ENCODE results near the gene GOLGB1. TPM values are rescaled to one million over a fixed set of nuclear protein-coding genes. Genes with fewer than 3 reads are reported as not detected.

The GOLGB1 gene
- total and polyA plus RNA-seq, 7 donors, result 9.7 to 70.1 (median 44.8) TPM

DNA sequence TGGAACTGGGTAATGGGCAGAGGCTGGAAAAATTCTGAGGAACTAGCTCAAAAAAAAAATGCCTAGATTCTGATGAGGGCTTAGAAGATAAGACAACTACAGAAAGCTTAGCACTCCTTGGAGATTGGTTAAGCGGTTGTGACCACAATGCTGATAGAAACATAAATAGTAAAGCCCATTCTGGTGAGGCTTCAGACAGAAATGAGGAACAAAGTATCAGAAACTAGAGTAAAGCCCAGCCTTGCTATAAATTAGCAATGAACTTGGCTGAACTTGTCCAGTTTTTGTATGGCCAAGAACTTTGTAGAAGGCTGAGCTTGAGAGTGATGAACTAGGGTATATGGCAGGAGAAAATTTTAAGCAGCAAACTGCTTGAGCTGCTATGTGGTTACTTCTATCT is 25.4 kb downstream of the GOLGB1 start:
- Histone ChIP-seq H3K4me3 (no peak overlapping the region), H3K4me1 (no peaks in the 10 kb centered on the region), H3K9me3 (no peaks in the 10 kb centered on the region), H3K27me3 (no peaks in the 10 kb centered on the region), H3K36me3 (peaks cover 15 to 97% (median 34%) of the 10 kb centered on the region in 4 donors), H3K27ac (no peak overlapping the region)
- TF ChIP-seq, protein P1, sequence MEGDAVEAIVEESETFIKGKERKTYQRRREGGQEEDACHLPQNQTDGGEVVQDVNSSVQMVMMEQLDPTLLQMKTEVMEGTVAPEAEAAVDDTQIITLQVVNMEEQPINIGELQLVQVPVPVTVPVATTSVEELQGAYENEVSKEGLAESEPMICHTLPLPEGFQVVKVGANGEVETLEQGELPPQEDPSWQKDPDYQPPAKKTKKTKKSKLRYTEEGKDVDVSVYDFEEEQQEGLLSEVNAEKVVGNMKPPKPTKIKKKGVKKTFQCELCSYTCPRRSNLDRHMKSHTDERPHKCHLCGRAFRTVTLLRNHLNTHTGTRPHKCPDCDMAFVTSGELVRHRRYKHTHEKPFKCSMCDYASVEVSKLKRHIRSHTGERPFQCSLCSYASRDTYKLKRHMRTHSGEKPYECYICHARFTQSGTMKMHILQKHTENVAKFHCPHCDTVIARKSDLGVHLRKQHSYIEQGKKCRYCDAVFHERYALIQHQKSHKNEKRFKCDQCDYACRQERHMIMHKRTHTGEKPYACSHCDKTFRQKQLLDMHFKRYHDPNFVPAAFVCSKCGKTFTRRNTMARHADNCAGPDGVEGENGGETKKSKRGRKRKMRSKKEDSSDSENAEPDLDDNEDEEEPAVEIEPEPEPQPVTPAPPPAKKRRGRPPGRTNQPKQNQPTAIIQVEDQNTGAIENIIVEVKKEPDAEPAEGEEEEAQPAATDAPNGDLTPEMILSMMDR (IDR thresholded peaks at IDR 0.05), result no peak
- TF ChIP-seq EP300 (IDR thresholded peaks at IDR 0.05) (no peak), POLR2A (IDR thresholded peaks at IDR 0.05) (no peak), POLR2AphosphoS5 (IDR thresholded peaks at IDR 0.05) (no peak)
- intact Hi-C loops (cut with DNase I), result no loop called here
- DNase-seq, result no peak
- WGBS, 2 donors, result 84 to 96% methylated on average over 1 of the region's 1 CpG

DNA sequence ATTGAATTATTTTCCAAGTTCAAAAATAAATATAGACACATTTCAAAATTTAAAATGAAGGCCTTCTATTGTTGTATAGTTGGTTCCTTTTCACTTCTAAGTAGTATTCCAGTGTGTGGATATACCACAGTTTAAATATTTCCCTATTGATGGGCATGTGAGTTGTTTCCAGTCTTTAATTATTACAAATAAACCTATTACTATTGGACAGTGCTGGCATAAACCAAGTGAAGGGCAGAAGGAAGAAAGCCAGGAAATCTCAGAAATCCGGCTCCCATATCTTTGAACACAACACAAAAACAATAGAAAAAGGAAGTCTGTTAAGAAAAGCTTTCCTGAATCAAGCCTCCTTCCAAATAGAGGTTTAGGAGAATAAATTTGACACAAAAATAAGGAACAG is 26.1 kb downstream of the GOLGB1 start:
- H3K9me3 ChIP-seq, result no peaks in the 10 kb centered on the region
- 88 to 94% methylated on average over 1 of the region's 1 CpG for WGBS, 2 donors
- TF ChIP-seq POLR2A (IDR thresholded peaks at IDR 0.05) (no peak), EP300 (IDR thresholded peaks at IDR 0.05) (no peak), POLR2AphosphoS5 (IDR thresholded peaks at IDR 0.05) (no peak)
- TF ChIP-seq, protein P1 (IDR thresholded peaks at IDR 0.05), result no peak
- intact Hi-C loops (cut with DNase I), result no loop called here
- H3K4me3 ChIP-seq, result no peak overlapping the region
- peaks cover 8 to 97% (median 32%) of the 10 kb centered on the region in 4 donors for H3K36me3 ChIP-seq
- DNase-seq, result no peak
- no peaks in the 10 kb centered on the region for H3K27me3 ChIP-seq
- H3K4me1 ChIP-seq, result no peaks in the 10 kb centered on the region
- no peak overlapping the region for H3K27ac ChIP-seq

DNA sequence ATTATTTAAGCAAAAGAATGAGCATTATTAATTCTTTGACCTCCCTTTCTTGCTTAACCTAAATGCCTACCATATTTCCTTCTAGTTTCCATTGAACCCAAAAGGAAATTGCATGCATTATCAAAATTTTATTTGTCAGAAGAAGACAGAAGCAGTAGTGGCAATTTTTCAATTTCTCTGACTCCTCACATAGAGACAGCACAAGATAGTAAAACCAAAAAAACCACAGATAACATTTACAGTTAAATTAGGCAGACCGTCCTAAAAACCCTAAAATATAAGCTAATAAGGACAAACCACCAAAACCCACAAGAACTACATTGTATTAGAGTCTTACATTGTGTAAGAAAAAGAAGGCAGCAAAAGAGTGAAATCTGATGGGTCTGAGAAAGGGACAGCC is 27.1 kb downstream of the GOLGB1 start:
- WGBS, 2 donors, result 89 to 94% methylated on average over 1 of the region's 1 CpG
- intact Hi-C loops (cut with DNase I), result no loop called here
- H3K4me3 ChIP-seq, result no peak overlapping the region
- H3K9me3 ChIP-seq, result no peaks in the 10 kb centered on the region
- no peaks in the 10 kb centered on the region for H3K27me3 ChIP-seq
- H3K36me3 ChIP-seq, result peaks cover 7 to 97% (median 37%) of the 10 kb centered on the region in 4 donors
- DNase-seq, result no peak
- no peaks in the 10 kb centered on the region for H3K4me1 ChIP-seq
- no peak overlapping the region for H3K27ac ChIP-seq
- TF ChIP-seq EP300 (IDR thresholded peaks at IDR 0.05), result no peak
- TF ChIP-seq, protein P1 (IDR thresholded peaks at IDR 0.05), result no peak

- Histone ChIP-seq H3K4me1 (no peaks in the 10 kb centered on the region), H3K36me3 (peaks cover 17 to 100% (median 48%) of the 10 kb centered on the region in 4 donors), H3K4me3 (no peak overlapping the region), H3K9me3 (no peaks in the 10 kb centered on the region), H3K27me3 (no peaks in the 10 kb centered on the region), H3K27ac (no peak overlapping the region)
- TF ChIP-seq EP300 (IDR thresholded peaks at IDR 0.05), result no peak
- TF ChIP-seq POLR2A (IDR thresholded peaks at IDR 0.05), result no peak
- no peak for TF ChIP-seq POLR2AphosphoS5 (IDR thresholded peaks at IDR 0.05)
- TF ChIP-seq, protein P1 (IDR thresholded peaks at IDR 0.05), result no peak
- intact Hi-C loops (cut with DNase I), result no loop called here
- no peak for DNase-seq
Measured at GRCh38 chr3:121720163-121720562, 29.4 kb downstream of the GOLGB1 start.

DNA sequence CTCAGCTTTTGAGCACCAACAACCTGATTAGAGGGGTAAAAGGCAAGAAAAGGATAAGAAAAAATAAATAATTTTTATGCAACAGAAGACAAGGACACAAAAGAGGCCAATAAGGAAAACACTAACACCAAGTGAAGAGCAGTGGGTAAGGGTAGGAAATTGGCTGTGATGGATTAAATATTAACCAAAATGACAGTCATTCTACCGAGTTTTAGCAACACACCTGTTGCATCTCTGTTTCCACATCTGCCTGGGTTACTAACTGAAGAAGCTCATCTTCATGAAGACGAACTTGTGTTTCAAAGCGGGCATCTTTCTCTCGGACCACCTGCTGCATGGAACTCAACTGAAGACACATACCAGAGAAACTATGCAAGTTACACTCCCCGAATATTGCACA is 30.1 kb downstream of the GOLGB1 start:
- H3K27ac ChIP-seq, result no peak overlapping the region
- DNase-seq, result no peak
- no peaks in the 10 kb centered on the region for H3K4me1 ChIP-seq
- H3K4me3 ChIP-seq, result no peak overlapping the region
- intact Hi-C loops (cut with DNase I), result no loop called here
- peaks cover 17 to 100% (median 43%) of the 10 kb centered on the region in 4 donors for H3K36me3 ChIP-seq
- TF ChIP-seq POLR2AphosphoS5 (IDR thresholded peaks at IDR 0.05), result no peak
- no peak for TF ChIP-seq EP300 (IDR thresholded peaks at IDR 0.05)
- TF ChIP-seq POLR2A (IDR thresholded peaks at IDR 0.05), result no peak
- TF ChIP-seq, protein P1 (IDR thresholded peaks at IDR 0.05), result no peak
- H3K27me3 ChIP-seq, result no peaks in the 10 kb centered on the region
- H3K9me3 ChIP-seq, result no peaks in the 10 kb centered on the region
- 71 to 81% methylated on average over 5 of the region's 5 CpGs for WGBS, 2 donors
